Memory B cell (primary cell): ENCODE measurements around the gene ELK3.

Experiments used
- ATAC-seq: fragments of 150-1000 bp; cut with Tn5 transposase; 2 replicates; pipeline ENCODE4 v1.10.0; 2021; ENCODE audit warnings: low read depth, mild to moderate bottlenecking, moderate library complexity
- DNase-seq, 2 donors: peaks; one replicate each; pipeline ENCODE4 v3.0.0; 2022; ENCODE audit warnings: low spot score in 2 of 2
- H3K27ac Mint-ChIP-seq: one replicate; pipeline ENCODE4 v1.8.0; 2022; ENCODE audit warnings: mild to moderate bottlenecking, moderate library complexity, mixed read lengths
- H3K27me3 Mint-ChIP-seq: one replicate; pipeline ENCODE4 v1.8.0; 2022; ENCODE audit warnings: mixed read lengths
- H3K36me3 Mint-ChIP-seq: one replicate; pipeline ENCODE4 v1.8.0; 2022; ENCODE audit warnings: mild to moderate bottlenecking, mixed read lengths
- H3K4me1 Mint-ChIP-seq: one replicate; pipeline ENCODE4 v1.8.0; 2022; ENCODE audit warnings: mixed read lengths
- H3K4me3 Mint-ChIP-seq: one replicate; pipeline ENCODE4 v1.8.0; 2022; ENCODE audit warnings: mild to moderate bottlenecking, moderate library complexity, mixed read lengths
- H3K9me3 Mint-ChIP-seq: one replicate; pipeline ENCODE4 v1.8.0; 2022; ENCODE audit warnings: mixed read lengths

The ELK3 gene

DNA sequence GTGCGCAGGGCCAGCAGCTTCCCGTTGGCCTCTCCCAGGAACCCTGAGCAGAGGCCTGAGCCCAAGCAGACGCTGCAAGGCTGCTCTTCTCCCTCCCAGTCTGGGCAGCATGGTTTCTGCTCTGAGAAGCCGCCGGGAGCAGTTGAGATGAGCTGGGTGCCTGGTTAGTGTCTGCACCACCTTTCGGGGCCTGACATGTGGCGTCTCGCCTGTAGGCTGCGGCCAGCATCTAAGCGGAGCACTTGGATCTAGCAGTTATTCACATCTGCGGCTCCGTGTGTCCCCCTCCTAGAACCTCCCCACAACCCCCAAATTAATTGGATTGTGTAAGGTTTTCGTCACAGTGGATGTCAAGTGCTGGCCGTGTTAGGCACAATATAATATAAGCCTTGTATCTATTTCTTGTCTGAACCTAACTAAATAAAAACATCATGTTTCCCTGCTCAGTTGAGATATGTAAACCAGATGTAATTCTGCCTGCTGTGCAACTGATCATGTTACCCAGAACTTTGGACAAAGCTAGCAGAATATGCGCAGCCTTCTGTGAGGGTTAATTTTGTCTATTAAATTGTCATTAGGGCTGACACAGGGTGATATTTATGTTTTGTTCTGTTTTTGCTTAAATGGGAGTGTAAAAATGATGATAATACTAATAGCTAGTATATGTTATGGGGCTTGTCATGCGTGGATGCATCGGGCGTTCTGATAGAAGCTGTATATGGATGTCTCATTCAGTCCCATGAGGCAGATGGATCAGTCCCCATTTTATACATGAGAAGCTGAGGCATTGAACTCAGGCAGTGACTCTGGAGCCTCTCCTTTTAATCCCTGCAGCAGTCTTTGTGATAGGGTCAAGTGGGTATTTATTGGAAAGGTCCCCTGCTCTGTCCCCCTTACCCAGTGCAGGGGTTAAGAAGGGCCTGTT, 45.8 kb downstream of the ELK3 start:
- H3K4me1 Mint-ChIP-seq: peaks cover 25% of the 10 kb centered on the region
- DNase-seq (no peak), ATAC-seq (no peak)
- no peaks in the 10 kb centered on the region for H3K27me3 Mint-ChIP-seq
- H3K27ac Mint-ChIP-seq: peak overlapping the region; percentile 73
- peaks cover 17% of the 10 kb centered on the region for H3K36me3 Mint-ChIP-seq
- no peaks in the 10 kb centered on the region for H3K9me3 Mint-ChIP-seq
- H3K4me3 Mint-ChIP-seq: no peak overlapping the region

- Mint-ChIP-seq H3K4me1 (peaks cover 25% of the 10 kb centered on the region), H3K27ac (peak overlapping the region; percentile 73), H3K36me3 (peaks cover 11% of the 10 kb centered on the region), H3K4me3 (no peak overlapping the region), H3K9me3 (no peaks in the 10 kb centered on the region), H3K27me3 (no peaks in the 10 kb centered on the region)
- no peak for DNase-seq
- ATAC-seq: no peak
These were observed 46.5 kb downstream of the ELK3 start for GRCh38 chr12:96240656-96241055.

GRCh38 chr12:96241431-96241830, 47.3 kb downstream of the ELK3 start:
- Mint-ChIP-seq H3K27ac (peak overlapping the region; percentile 80), H3K27me3 (no peaks in the 10 kb centered on the region), H3K9me3 (no peaks in the 10 kb centered on the region), H3K4me3 (no peak overlapping the region), H3K4me1 (peaks cover 25% of the 10 kb centered on the region), H3K36me3 (peaks cover 13% of the 10 kb centered on the region)
- DNase-seq: no peak
- no peak for ATAC-seq

- Mint-ChIP-seq H3K27ac (peak overlapping the region; percentile 80), H3K27me3 (no peaks in the 10 kb centered on the region), H3K9me3 (no peaks in the 10 kb centered on the region), H3K36me3 (peaks cover 17% of the 10 kb centered on the region), H3K4me1 (peaks cover 24% of the 10 kb centered on the region), H3K4me3 (no peak overlapping the region)
- peak; percentile 71 for ATAC-seq
- peak in 1 of 2 donors; percentile 5 for DNase-seq
These were observed 47.7 kb downstream of the ELK3 start for GRCh38 chr12:96241846-96242256.

GRCh38 chr12:96242597-96242996, 48.4 kb downstream of the ELK3 start:
- Mint-ChIP-seq H3K36me3 (peaks cover 19% of the 10 kb centered on the region), H3K9me3 (no peaks in the 10 kb centered on the region), H3K4me1 (peaks cover 18% of the 10 kb centered on the region), H3K27me3 (no peaks in the 10 kb centered on the region), H3K27ac (peak overlapping the region; percentile 80), H3K4me3 (no peak overlapping the region)
- ATAC-seq (no peak), DNase-seq (no peak)

- no peaks in the 10 kb centered on the region for H3K9me3 Mint-ChIP-seq
- H3K4me3 Mint-ChIP-seq: no peak overlapping the region
- peaks cover 27% of the 10 kb centered on the region for H3K36me3 Mint-ChIP-seq
- DNase-seq (no peak), ATAC-seq (no peak)
- peaks cover 16% of the 10 kb centered on the region for H3K4me1 Mint-ChIP-seq
- no peak overlapping the region for H3K27ac Mint-ChIP-seq
- no peaks in the 10 kb centered on the region for H3K27me3 Mint-ChIP-seq
These were observed 50.7 kb downstream of the ELK3 start for GRCh38 chr12:96244826-96245225.

GRCh38 chr12:96246926-96247505, 52.8 kb downstream of the ELK3 start:
- peaks cover 20% of the 10 kb centered on the region for H3K4me1 Mint-ChIP-seq
- H3K9me3 Mint-ChIP-seq: no peaks in the 10 kb centered on the region
- H3K27me3 Mint-ChIP-seq: no peaks in the 10 kb centered on the region
- no peak overlapping the region for H3K4me3 Mint-ChIP-seq
- ATAC-seq (no peak), DNase-seq (no peak)
- no peak overlapping the region for H3K27ac Mint-ChIP-seq
- peaks cover 40% of the 10 kb centered on the region for H3K36me3 Mint-ChIP-seq

DNA sequence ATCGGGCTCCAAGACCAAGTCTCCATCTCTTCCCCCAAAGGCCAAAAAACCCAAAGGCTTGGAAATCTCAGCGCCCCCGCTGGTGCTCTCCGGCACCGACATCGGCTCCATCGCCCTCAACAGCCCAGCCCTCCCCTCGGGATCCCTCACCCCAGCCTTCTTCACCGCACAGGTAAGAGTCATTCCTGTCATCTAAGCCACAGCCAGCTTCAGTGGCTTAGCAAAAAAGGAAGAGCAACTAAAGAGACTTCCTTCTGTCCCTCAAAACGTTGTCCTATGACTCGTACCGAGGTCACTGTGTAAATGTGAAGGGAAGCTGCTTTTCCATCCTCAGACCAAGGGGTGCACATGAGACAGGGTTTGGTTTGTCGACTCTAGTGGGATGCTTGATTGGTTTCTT, 53.4 kb downstream of the ELK3 start:
- DNase-seq: no peak
- no peak for ATAC-seq
- H3K27ac Mint-ChIP-seq: no peak overlapping the region

GRCh38 chr12:96248136-96248931, 54.2 kb downstream of the ELK3 start:
- Mint-ChIP-seq H3K27me3 (no peaks in the 10 kb centered on the region), H3K4me1 (peaks cover 17% of the 10 kb centered on the region), H3K27ac (no peak overlapping the region), H3K9me3 (no peaks in the 10 kb centered on the region), H3K4me3 (no peak overlapping the region), H3K36me3 (peaks cover 39% of the 10 kb centered on the region)
- no peak for DNase-seq
- ATAC-seq: no peak

More for the DNA sequence above, 53.4 kb downstream of the ELK3 start:
- H3K4me1 Mint-ChIP-seq: peaks cover 22% of the 10 kb centered on the region
- peaks cover 43% of the 10 kb centered on the region for H3K36me3 Mint-ChIP-seq
- H3K9me3 Mint-ChIP-seq: no peaks in the 10 kb centered on the region
- no peaks in the 10 kb centered on the region for H3K27me3 Mint-ChIP-seq
- H3K4me3 Mint-ChIP-seq: no peak overlapping the region

DNA sequence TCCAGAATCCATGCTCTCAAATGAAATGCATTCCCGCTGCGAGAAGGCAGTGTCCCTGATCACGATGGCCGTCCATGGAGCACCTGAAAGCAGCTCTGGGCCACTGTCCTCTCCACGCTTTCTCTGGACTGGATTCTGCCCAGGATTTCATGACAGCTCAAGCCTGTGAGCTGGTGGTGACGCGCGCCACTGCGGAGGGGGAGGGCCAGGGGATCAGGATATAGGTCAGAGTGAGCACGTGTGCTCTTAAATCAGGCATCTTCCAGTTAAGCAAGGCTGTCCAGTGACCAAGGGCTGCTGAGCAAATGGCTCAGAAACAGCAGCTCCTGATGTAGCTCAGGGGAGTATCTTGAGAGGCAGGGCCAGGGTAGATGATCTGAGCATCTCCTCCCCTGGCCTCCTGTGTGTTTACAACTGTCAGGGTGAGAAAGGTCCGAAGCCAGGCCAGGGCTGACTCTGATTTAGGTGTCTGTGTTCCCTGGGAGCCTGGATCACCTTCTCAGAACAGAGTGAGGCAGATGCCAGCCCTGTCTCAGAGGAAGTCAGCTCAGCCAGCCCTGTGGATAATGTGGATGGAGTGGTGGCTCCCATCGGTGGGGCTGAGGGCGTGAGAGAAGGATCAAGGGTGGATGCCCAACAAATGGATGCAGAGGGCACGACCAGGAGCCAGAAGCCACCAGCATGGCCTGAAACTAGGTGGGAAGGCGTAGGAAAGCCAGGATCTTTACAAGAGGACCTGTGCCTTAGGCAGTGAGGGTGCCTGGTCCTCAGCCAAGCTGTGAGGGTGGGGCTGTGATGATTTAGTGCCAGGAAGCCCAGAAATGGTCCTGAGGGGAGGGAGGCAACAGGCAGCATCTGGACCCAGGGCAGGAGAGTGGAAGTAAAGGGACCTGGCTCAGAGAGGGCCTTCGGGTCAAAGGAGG, 55.3 kb downstream of the ELK3 start:
- Mint-ChIP-seq H3K4me1 (peaks cover 17% of the 10 kb centered on the region), H3K36me3 (peaks cover 39% of the 10 kb centered on the region), H3K4me3 (no peak overlapping the region), H3K27me3 (no peaks in the 10 kb centered on the region), H3K27ac (peak overlapping the region; percentile 52), H3K9me3 (no peaks in the 10 kb centered on the region)
- ATAC-seq (no peak), DNase-seq (no peak)

DNA sequence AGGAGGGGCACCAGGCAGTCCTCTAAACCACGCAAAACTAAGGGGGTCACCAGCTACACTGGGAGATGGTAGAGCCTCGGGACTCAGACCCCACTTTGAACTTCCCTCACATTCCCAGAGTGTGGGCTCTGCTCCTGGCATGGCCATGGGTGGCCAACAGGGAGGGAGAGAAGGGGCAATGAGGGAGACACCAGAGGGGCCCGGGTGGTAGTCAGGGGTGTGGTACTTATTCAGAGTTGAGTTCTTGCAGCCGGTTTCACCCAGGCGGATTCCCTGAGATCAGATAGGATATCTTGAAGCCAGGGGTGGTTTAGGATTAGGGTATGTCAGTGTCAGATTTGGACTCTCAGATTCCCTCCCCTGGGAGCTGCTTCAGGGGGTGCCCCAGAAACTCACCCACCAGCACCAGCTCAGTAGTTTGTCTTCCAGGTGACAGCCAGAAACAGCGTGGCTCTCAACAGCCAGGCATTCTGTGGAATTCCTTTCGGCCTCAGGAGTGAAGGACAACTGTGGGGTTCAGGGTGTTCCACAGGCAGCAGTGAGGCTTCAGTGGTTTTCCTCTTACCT, 56.0 kb downstream of the ELK3 start:
- peaks cover 46% of the 10 kb centered on the region for H3K36me3 Mint-ChIP-seq
- no peak for ATAC-seq
- no peaks in the 10 kb centered on the region for H3K9me3 Mint-ChIP-seq
- DNase-seq: no peak
- H3K4me3 Mint-ChIP-seq: no peak overlapping the region
- H3K4me1 Mint-ChIP-seq: peaks cover 25% of the 10 kb centered on the region
- no peaks in the 10 kb centered on the region for H3K27me3 Mint-ChIP-seq
- H3K27ac Mint-ChIP-seq: peak overlapping the region; percentile 52

GRCh38 chr12:96255077-96255476, 60.9 kb downstream of the ELK3 start:
- H3K36me3 Mint-ChIP-seq: peaks cover 31% of the 10 kb centered on the region
- no peaks in the 10 kb centered on the region for H3K27me3 Mint-ChIP-seq
- no peak for ATAC-seq

More at GRCh38 chr12:96255077-96255476, 60.9 kb downstream of the ELK3 start:
- H3K27ac Mint-ChIP-seq: no peak overlapping the region
- DNase-seq: no peak
- peaks cover 24% of the 10 kb centered on the region for H3K4me1 Mint-ChIP-seq
- H3K9me3 Mint-ChIP-seq: no peaks in the 10 kb centered on the region
- H3K4me3 Mint-ChIP-seq: no peak overlapping the region
